ENCODE results near the gene LAMTOR1. TPM values are rescaled to one million over a fixed set of nuclear protein-coding genes. Genes with fewer than 3 reads are reported as not detected.

LAMTOR1 gene
- total and polyA plus RNA-seq, 2 of the 8 experiments (the other 6 are each of a cell fraction or from before 2014, with no cell fraction given) = 82.1 to 160 TPM

DNA sequence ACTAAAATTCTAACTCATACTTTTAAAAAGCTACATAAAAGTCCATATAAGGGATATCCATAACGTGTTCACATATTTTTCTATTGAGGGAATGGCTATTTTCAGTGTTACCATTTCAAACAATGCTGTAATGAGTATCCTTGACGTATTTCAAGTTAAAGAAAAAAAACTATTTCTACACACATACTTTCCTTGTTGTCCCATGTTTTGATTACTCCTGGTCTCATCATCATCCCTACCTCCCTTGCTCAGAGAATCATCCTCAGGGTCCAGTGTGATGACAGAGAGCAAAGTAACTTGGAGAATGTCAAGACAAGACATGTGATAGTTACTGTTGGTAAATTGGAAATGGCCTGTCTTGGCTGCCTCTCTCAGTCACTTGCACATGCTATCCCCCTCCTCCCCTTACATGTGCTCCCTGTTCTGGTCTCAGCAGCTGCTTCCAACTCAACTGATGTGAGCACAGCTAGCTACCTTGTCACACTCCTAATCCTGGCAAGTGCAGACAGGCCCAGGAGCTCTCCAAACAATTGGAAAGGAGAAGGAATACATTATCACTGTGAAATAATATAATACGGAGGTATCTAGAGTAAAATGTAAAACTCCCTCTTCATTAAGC is 44.6 kb downstream of the LAMTOR1 start (continued):
- TF ChIP-seq CHD7 (IDR thresholded peaks at IDR 0.05; ENCODE audit: insufficient replicate concordance, low read length) (no peak), ATF2 (IDR thresholded peaks at IDR 0.05; ENCODE audit: low read length) (no peak), TCF12 (IDR thresholded peaks at IDR 0.05; ENCODE audit: low read depth, low read length) (no peak), SAP30 (IDR thresholded peaks at IDR 0.05; ENCODE audit: insufficient read depth, insufficient replicate concordance, low read length) (no peak), HDAC2 (IDR thresholded peaks at IDR 0.05; ENCODE audit: borderline replicate concordance in 1 of 2, low read depth in 2 of 2, low read length in 2 of 2) (no peak), SIRT6 (IDR thresholded peaks at IDR 0.05; ENCODE audit: low read length) (no peak), USF2 (IDR thresholded peaks at IDR 0.05; ENCODE audit: low read length) (no peak)
